ENCODE data around the gene FBLN5.
"Not testable (repeated sequence)": the region's sequence is repeated elsewhere in the genome, so short reads cannot be mapped to it uniquely, and the experiment has no call there.

FBLN5 gene

DNA sequence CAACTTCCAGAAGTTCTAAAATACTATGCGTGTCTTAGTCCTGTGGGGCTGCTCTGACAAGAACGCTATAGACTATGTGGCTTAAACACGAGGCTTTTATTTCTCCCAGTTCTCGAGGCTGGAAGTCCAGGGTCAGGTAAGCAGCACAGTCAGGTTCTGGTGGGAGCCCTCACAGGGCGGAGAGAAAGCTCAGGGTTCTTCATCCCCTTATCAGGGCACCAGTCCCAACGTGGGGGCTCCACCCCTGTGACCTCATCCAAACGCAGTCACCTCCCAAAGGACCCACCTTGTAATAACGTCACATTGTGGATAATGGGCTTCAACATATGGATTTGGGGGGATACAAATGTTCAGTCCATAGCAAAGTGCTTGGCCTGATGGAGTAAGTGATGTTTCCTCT, 43.0 kb downstream of the FBLN5 start:
- DNase-seq = no peak

DNA sequence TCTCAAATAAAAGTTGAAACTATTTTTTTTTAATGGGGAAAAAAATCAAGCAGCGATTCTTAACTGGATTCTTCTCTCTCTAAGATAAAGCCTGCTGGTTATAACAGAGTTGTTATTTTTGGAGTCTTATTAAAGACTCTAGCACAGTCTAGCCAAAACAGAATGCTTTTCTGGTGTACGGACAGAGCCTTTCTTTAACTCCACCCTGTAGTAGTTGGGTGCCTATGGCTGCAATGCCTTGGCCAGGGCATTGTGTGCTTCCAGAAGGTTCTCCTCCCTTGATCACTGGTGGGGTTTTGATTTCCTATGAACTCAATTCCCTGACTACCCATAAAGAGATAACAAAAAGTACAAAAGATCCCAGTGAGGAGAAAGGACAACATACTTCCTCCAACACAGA, 44.4 kb downstream of the FBLN5 start:
- DNase-seq = no peak

GRCh38 chr14:91902336-91902735, 45.2 kb downstream of the FBLN5 start:
- DNase-seq = no peak

DNA sequence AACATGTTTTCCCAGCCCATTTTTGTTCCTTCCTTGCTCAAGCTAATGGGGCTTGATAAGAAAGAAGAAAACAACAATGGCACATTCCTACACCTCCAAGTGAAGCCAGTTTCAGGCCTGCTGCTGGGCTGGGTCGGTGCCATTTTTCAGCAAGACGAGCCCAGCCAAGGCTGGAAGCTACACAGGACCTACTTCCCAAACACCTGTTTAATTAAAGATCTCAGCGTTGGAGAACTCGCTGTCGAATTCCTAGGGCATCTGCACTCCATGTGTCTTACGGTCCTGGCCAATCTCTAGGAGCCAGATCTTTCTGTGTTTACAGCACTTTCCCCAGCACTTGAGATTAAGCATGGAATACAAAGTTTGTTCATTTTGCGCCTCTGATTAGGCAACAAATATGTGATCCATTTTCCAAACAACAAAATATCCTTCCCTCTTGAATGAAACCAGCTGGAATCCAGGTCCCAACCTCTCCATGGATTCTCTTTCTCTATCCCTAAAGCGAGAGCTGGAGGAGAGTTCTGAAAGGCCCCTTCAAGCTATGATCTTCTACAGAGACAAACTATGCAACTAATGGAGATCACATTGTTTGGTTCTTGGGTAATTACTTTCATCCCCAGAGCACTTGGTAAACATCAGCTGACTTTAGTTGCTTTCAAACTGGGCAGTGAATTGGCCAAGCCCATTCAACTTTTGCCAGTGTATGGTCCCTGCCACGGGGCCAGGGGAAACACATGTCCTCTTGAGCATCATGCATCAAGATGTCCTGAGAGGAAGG, 45.9 kb downstream of the FBLN5 start:
- no peak for DNase-seq

- no peak for DNase-seq
These were observed 47.7 kb downstream of the FBLN5 start for GRCh38 chr14:91899806-91900205.

- no peak for DNase-seq
These were observed 48.3 kb downstream of the FBLN5 start for GRCh38 chr14:91899213-91899612.

GRCh38 chr14:91898372-91898771, 49.1 kb downstream of the FBLN5 start:
- DNase-seq = no peak

DNA sequence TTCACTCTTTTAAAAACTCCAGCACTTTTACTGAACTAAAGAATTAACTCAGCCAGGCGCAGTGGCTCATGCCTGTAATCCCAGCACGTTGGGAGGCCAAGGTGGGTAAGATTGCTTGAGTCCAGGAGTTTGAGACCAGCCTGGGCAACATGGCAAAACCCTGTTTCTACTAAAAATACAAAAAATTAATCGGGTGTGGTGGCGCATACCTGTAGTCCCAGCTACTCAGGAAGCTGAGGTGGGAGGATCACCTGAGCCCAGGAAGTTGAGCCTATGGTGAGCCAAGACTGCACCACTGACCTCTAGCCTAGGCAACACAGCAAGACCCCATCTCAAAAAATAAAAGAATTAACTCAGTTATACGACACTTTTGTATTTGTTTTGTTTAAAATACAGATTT, 49.8 kb downstream of the FBLN5 start:
- DNase-seq = not testable (repeated sequence)

- peak; percentile 69 for DNase-seq
These were observed 50.3 kb downstream of the FBLN5 start for GRCh38 chr14:91897106-91897701.

GRCh38 chr14:91896419-91896818, 51.1 kb downstream of the FBLN5 start:
- DNase-seq = no peak

GRCh38 chr14:91893669-91894068, 53.8 kb downstream of the FBLN5 start:
- DNase-seq = no peak

DNA sequence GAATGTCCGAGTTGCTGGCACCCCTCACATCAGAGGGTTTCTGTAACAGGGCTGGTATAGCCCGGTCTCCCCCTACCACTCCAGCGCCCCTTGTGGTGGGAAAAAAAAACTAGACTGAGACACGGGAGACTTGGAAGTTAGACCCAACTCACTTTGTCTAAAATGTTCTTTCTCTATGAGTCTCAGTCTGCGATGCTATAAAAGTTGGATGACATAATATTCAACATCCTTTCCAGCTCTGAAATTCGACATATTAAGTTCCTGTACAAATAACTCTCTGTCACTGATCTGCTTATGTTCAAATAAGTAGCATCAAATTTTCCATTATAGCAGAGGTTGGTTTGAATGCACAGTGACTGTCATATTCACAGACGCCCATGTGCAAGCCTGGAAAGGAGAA, 54.5 kb downstream of the FBLN5 start:
- DNase-seq = peak; percentile 13

GRCh38 chr14:91891721-91892220, 55.7 kb downstream of the FBLN5 start:
- peak; percentile 87 for DNase-seq

DNA sequence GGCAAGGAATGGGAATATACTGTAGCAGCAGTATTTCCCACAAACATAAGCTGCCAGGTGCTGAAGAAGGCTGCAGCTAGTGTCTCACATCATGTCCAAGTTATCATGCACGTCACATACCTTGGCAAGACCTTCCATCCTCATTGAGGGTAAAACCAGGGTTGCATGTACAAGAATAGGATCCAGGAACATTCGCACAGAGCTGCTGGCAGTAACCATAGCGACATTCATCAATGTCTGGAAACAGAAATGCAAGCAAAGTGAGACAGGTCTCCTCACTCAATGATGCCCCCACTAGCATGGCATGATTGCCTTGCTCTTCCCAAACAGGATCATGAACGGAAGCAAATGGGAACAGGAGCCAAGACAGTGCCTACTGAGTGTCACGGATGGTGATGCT, 56.4 kb downstream of the FBLN5 start:
- DNase-seq = peak; percentile 57

- peak; percentile 50 for DNase-seq
These were observed 57.2 kb downstream of the FBLN5 start for GRCh38 chr14:91890291-91890749.

DNA sequence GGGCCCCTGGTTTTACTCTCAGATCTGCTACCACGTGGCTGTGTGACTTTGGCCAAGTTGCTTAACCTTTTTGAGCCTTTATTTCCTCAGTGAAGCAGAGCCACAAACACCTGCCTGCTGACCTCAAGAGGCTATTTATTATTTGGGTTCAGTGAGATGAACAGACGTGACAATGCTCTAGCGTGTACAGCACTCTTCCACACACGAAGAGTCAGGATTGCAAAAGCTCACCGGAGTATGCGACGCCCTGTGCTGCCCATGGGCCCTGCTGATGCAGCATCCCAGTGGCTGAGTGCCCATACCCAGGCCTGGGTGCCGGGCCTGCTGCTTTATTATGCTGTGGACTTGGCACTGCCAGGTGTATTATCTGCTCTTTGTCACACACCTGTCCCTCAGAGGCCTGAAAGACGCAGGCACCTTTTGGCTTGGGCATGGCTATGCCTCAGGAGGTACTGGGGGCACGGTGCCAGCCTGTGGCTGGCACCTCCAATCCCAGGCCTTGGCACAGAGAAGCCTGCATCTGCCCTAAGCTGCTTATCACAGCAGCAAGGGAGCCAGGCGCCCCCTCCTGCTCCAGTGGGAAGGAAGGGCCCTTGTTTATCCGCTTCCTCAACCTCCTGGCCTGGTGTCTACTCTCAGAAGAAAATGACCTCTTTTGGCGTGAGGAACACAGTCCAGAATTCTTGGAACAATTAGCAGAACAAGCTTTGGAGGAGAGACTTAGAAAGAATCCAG, 57.9 kb downstream of the FBLN5 start:
- DNase-seq = peak; percentile 27

- no peak for DNase-seq
These were observed 58.6 kb downstream of the FBLN5 start for GRCh38 chr14:91888641-91889476.

DNA sequence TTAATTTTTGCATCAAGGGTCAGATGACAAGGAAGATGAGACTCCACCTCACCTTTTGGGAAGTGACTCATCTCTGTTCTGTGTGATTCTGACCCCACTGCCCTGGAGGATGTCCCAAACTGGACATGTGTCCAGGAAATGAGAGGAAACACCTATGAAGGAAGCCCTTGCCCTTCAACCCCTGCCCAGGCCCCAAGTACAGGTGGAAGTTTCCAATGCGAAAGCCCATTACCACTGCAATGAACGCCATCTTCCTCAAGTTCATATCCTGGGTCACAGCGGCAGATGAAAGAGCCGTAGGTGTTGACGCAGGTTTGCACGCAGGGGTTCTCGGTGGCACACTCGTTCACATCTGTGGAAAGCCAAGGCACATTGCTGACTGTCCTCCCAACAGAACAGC, 60.5 kb downstream of the FBLN5 start:
- DNase-seq = no peak

GRCh38 chr14:91885839-91886238, 61.7 kb downstream of the FBLN5 start:
- DNase-seq = no peak

GRCh38 chr14:91885113-91885712, 62.3 kb downstream of the FBLN5 start:
- DNase-seq = no peak

DNA sequence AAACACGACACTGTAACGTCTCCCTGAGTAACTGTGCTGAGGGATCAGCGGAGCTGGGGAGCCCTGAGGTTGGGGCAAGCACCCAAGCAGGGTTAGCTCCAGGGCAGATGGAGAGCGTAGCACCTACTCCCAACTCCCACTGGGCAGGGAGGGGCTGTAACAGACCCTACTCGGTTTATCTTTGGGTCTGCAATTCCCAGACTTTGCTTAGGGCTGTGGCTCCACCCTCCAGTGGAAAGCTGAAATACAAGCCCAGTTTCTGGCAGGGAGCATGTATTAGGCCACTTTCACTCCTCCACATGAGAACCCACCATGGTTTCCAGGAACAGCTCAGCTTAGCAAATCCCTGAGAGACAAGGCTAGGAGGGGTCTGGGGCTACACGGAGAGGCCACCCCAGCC, 62.8 kb downstream of the FBLN5 start:
- DNase-seq = no peak

DNA sequence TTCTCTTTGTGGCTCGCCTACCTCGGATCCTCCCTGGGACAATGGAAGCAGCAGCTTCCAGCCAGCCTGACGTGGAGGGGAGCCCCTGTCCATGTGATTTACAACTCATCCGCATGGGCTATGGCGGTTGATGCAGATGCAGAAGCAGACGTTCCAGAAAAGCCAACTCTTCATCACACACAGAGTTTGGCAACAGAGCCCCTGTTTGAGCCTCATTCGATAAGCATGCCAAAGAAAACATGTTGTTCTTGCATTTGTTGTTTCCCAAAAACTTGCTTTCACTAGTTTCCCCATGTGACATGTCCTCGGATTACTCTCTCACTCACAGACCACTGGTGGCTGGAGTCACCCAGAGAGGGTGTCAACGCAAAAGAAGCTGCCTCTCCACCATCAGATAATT, 63.7 kb downstream of the FBLN5 start:
- no peak for DNase-seq

Measured in midbrain (tissue), 1 donor.